Measurements from ENCODE around the gene SEPSECS. TPM values are rescaled to one million over a fixed set of nuclear protein-coding genes. Genes with fewer than 3 reads are reported as not detected.

Gene SEPSECS
- total and polyA plus RNA-seq, 9 of the 15 experiments (the other 6 are each of a cell fraction or from before 2014, with no cell fraction given), result 3.9 to 17.2 (median 7.9) TPM

- TF ChIP-seq ETS1 (conservative IDR thresholded peaks at IDR 0.05; ENCODE audit: control insufficient read depth, low read depth, low read length) (0 out of 2 replicates have a peak, but pooled peaks have one; percentile 33), SREBF2 (CRISPR knock-in tag; IDR thresholded peaks at IDR 0.05) (no peak), STAG1 (CRISPR knock-in tag; IDR thresholded peaks at IDR 0.05; ENCODE audit: borderline replicate concordance) (no peak), MLLT1 (IDR thresholded peaks at IDR 0.05) (no peak), MCM3 (IDR thresholded peaks at IDR 0.05) (no peak), ZNF518B (CRISPR knock-in tag; IDR thresholded peaks at IDR 0.05) (no peak), TEAD4 (IDR thresholded peaks at IDR 0.05; ENCODE audit: low read length) (peak; percentile 51; the same call in 1 of the 2 replicates), TEAD4 (CRISPR knock-in tag; IDR thresholded peaks at IDR 0.05; ENCODE audit: borderline replicate concordance) (no peak), SIN3A (IDR thresholded peaks at IDR 0.05; ENCODE audit: borderline replicate concordance in 2 of 2, control insufficient read depth in 1 of 2, low read depth in 2 of 2, low read length in 2 of 2) (no peak), MEIS2 (IDR thresholded peaks at IDR 0.05; ENCODE audit: partially characterized antibody) (peak; percentile 6), PBX2 (CRISPR knock-in tag; IDR thresholded peaks at IDR 0.05; ENCODE audit: low read depth) (no peak), PBX2 (tag; conservative IDR thresholded peaks at IDR 0.05; ENCODE audit: low read depth) (0 out of 2 replicates have a peak, but pooled peaks have one; percentile 15), ZNF384 (IDR thresholded peaks at IDR 0.05; ENCODE audit: low read depth, low read length) (no peak), ARHGAP35 (IDR thresholded peaks at IDR 0.05; ENCODE audit: partially characterized antibody) (peak; percentile 19), TCF7 (IDR thresholded peaks at IDR 0.05; ENCODE audit: borderline replicate concordance) (peak; percentile 69; the same call in 1 of the 2 replicates), TCF3 (CRISPR knock-in tag; IDR thresholded peaks at IDR 0.05) (peak; percentile 37), THAP7 (CRISPR knock-in tag; IDR thresholded peaks at IDR 0.05) (no peak), HDGF (IDR thresholded peaks at IDR 0.05) (no peak)
These were observed 61.0 kb downstream of the SEPSECS start (continued) for GRCh38 chr4:25098964-25099891.
